ENCODE results near the gene FLNA. TPM values are rescaled to one million over a fixed set of nuclear protein-coding genes. Genes with fewer than 3 reads are reported as not detected.

Gene FLNA
- total and polyA plus RNA-seq, 9 of the 15 experiments (the other 6 are each of a cell fraction or from before 2014, with no cell fraction given): 6.2 to 735 (median 135) TPM

DNA sequence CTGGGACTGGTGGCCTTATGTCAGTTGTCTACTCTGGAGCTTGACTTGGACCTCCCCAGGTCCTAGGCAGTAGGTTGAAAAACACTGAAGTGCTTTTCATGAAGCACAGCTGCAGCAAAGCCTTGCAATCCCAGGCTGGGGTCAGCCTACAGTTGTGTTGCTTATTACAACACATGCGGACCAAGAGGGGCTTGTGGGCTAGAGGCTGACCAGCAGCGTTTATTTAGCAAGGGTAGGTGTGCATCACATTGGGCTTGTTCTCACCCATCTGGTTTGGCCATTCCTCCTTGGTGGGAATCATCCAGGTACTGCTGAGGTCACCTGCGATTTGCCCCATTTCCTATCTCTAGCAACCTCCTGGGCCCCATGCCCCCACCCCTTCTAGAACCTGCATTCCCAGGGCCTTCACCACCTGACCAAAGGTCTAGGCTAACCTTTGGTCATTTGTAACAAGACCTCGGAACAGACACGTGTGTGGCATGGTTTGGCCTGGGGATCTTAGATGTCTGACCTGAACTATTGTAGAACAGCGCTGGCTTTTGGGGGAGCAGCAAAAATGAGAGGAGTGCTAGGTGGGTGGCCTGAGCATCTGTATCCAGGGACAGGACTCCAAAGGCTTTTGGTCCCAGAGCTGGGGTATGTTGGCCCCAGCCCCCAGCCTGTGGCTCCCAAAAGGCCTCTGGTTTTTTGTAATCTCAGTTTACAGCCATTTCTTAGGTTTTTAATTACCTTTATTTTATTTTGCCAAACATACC lies 26.8 kb upstream of the FLNA start (continued):
- TF ChIP-seq ZNF551 (CRISPR knock-in tag; IDR thresholded peaks at IDR 0.05): peak; percentile 12; the same call in 1 of the 2 replicates
- TF ChIP-seq ZFX (CRISPR knock-in tag; IDR thresholded peaks at IDR 0.05): no peak
- TF ChIP-seq, protein P1, sequence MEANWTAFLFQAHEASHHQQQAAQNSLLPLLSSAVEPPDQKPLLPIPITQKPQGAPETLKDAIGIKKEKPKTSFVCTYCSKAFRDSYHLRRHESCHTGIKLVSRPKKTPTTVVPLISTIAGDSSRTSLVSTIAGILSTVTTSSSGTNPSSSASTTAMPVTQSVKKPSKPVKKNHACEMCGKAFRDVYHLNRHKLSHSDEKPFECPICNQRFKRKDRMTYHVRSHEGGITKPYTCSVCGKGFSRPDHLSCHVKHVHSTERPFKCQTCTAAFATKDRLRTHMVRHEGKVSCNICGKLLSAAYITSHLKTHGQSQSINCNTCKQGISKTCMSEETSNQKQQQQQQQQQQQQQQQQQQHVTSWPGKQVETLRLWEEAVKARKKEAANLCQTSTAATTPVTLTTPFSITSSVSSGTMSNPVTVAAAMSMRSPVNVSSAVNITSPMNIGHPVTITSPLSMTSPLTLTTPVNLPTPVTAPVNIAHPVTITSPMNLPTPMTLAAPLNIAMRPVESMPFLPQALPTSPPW (CRISPR knock-in tag; IDR thresholded peaks at IDR 0.05): peak; percentile 29; the same call in 1 of the 2 replicates
- TF ChIP-seq MBD2 (IDR thresholded peaks at IDR 0.05; ENCODE audit: borderline replicate concordance, low read depth): no peak
- TF ChIP-seq BMI1 (IDR thresholded peaks at IDR 0.05; ENCODE audit: low read length): no peak
- no peak for TF ChIP-seq DIDO1 (tag; IDR thresholded peaks at IDR 0.05; ENCODE audit: low read depth)
- no peak for TF ChIP-seq KHSRP (IDR thresholded peaks at IDR 0.05)
- TF ChIP-seq ZNF655 (CRISPR knock-in tag; IDR thresholded peaks at IDR 0.05): no peak
- TF ChIP-seq ZNF436 (CRISPR knock-in tag; IDR thresholded peaks at IDR 0.05): no peak
- TF ChIP-seq POLR2H (tag; IDR thresholded peaks at IDR 0.05; ENCODE audit: low read depth): no peak; the same call in 1 of the 2 replicates
- peak; percentile 84 for TF ChIP-seq ZNF253 (CRISPR knock-in tag; conservative IDR thresholded peaks at IDR 0.05)
- TF ChIP-seq RB1 (IDR thresholded peaks at IDR 0.05; ENCODE audit: low read depth): no peak
- no peak for TF ChIP-seq SMAD2 (IDR thresholded peaks at IDR 0.05; ENCODE audit: low read depth, low read length)
- no peak for TF ChIP-seq STAG1 (CRISPR knock-in tag; IDR thresholded peaks at IDR 0.05; ENCODE audit: borderline replicate concordance)
- TF ChIP-seq FOXK2 (conservative IDR thresholded peaks at IDR 0.05 in 1 of 2, IDR thresholded peaks at IDR 0.05 in 1 of 2; ENCODE audit: low read depth in 2 of 2): no peak
- TF ChIP-seq TCF7 (IDR thresholded peaks at IDR 0.05; ENCODE audit: borderline replicate concordance): 0 out of 2 replicates have a peak, but pooled peaks have one; percentile 16
- TF ChIP-seq, protein P2, sequence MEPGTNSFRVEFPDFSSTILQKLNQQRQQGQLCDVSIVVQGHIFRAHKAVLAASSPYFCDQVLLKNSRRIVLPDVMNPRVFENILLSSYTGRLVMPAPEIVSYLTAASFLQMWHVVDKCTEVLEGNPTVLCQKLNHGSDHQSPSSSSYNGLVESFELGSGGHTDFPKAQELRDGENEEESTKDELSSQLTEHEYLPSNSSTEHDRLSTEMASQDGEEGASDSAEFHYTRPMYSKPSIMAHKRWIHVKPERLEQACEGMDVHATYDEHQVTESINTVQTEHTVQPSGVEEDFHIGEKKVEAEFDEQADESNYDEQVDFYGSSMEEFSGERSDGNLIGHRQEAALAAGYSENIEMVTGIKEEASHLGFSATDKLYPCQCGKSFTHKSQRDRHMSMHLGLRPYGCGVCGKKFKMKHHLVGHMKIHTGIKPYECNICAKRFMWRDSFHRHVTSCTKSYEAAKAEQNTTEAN (CRISPR knock-in tag; IDR thresholded peaks at IDR 0.05): 0 out of 2 replicates have a peak, but pooled peaks have one; percentile 15
- TF ChIP-seq HDAC6 (IDR thresholded peaks at IDR 0.05; ENCODE audit: low read depth, low read length): no peak
- TF ChIP-seq ARID2 (IDR thresholded peaks at IDR 0.05): no peak
- no peak for TF ChIP-seq ZNF668 (CRISPR knock-in tag; IDR thresholded peaks at IDR 0.05)
- TF ChIP-seq ARID1B (IDR thresholded peaks at IDR 0.05): no peak
- TF ChIP-seq NFATC3 (IDR thresholded peaks at IDR 0.05): no peak
- TF ChIP-seq, protein P3, sequence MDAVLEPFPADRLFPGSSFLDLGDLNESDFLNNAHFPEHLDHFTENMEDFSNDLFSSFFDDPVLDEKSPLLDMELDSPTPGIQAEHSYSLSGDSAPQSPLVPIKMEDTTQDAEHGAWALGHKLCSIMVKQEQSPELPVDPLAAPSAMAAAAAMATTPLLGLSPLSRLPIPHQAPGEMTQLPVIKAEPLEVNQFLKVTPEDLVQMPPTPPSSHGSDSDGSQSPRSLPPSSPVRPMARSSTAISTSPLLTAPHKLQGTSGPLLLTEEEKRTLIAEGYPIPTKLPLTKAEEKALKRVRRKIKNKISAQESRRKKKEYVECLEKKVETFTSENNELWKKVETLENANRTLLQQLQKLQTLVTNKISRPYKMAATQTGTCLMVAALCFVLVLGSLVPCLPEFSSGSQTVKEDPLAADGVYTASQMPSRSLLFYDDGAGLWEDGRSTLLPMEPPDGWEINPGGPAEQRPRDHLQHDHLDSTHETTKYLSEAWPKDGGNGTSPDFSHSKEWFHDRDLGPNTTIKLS (IDR thresholded peaks at IDR 0.05; ENCODE audit: borderline replicate concordance, low read depth): no peak
- TF ChIP-seq ZNF274 (IDR thresholded peaks at IDR 0.05; ENCODE audit: borderline replicate concordance, low read depth, low read length): no peak
- TF ChIP-seq SMARCB1 (IDR thresholded peaks at IDR 0.05; ENCODE audit: insufficient read length, low read depth): no peak
